ENCODE results near the gene CDKN1B. TPM values are rescaled to one million over a fixed set of nuclear protein-coding genes. Genes with fewer than 3 reads are reported as not detected.
A peak's percentile ranks its signal among the peaks of the same experiment; 100 is the strongest.
"Not testable (repeated sequence)": the region's sequence is repeated elsewhere in the genome, so short reads cannot be mapped to it uniquely, and the experiment has no call there.

Gene CDKN1B
- total RNA-seq, 1 experiment from 2014 or later = 27.4 TPM

DNA sequence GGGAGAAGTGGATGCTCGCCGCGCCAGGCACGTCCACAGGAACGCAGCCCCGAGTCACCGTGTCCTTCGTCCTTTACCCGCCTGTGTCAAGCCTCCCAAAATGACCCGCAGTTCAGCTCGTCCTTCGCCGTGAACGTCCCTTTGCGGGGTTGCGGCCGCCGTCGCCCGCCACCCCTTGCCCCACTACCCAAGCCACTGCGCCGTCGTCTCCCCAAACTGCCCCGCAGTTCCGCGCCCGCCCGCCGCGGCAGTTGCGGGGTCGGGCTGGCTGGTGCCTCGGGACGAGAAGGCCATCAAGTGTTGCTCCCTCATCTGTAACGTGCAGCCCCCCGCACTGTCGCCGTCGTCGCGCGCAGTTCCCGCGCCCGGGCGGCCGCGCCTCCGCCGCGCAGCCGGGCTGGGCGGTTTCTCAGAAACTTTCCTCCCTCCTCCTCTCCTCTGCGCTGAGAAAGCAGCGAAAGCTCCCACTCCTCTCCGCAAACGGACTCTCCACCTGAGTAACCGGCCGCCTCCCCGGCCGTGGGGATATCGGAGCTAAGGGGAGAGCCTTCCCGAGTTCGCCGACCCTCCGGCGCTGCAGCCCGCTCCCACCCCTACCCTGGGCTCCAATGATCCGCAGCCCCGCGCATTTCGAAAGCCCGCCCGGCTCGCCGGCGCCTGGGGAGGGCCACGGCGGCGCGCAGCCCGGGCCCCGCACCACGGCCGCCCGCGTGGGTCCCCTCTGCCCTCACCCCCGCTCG is 6.7 kb downstream of the CDKN1B start:
- peak; percentile 23 for DNase-seq (ENCODE audit: low read depth)

DNA sequence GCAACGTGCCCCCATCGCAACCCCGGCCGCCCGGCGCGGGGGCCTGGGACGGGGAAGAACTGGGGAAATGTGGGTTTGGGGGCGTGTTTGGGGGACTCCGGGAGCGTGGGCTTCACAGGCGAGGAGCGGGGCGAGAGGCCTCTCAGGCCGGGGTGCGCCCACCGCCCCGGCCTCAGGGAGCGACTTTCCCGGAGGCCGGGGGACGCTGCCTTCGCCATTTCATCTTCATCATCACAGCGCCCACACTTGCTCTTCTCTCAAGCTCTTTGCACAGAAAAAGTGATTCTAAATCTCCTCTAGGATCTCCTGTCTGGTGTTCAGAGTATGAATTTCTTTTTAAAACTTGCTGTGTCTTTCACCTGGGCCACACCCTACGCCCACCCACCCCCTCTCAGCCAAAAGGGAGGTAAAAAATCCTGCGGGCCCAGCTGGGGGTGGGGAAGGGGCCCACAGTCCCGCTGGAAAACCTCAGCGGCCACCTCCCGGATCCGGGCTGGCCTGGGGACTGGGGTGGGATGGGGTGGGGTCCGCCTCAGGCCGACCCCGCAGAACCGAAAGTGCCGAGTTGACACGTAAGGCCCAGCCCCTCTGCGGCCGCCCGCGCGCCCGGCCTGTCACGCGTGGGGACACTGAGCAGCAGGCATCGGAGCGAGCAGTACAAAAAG is 7.4 kb downstream of the CDKN1B start:
- no peak for DNase-seq (ENCODE audit: low read depth)

DNA sequence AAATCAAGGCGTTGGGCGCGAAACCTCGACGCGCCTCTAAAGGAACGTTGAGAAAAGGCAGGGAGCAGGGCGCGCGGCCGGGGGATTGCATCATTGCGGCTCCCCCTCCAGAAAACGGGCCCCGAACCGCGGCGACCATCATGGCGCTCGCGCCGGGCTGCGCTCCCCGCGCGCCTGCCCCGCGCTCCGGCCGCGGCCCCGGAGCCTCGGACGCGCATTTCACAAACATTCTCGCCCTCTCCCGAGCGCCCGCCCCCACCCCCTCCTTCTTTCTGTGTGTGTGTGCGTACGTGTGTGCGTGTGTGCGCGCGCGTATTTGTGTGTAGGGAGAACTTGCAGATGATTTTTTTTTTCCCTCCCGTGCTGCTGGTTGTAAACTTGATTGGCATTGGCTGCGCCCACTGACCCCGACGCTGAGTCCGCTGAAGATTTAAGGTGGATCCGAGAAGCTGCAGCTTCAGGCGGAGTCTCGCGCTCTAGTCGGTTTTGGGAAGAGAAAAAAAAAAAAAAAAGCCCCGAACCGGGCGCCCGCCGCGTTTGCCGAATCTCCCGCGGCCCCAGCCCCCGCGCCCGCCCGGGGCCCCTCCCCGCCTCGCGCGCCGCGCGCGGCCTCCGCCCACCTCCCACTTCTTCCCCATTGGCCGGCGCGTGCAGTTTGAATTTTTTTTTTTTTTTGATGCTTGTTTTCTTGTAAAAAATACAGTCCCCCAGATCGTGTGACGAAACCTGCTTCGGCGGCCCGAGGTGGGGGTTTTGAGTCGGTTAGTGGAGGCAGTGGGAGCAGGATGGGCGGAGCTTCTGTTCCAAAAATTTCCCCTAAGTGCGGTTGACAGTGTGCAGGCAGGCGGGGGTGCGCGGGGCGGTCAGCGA is 8.2 kb downstream of the CDKN1B start:
- DNase-seq (ENCODE audit: low read depth) = peak; percentile 99

DNA sequence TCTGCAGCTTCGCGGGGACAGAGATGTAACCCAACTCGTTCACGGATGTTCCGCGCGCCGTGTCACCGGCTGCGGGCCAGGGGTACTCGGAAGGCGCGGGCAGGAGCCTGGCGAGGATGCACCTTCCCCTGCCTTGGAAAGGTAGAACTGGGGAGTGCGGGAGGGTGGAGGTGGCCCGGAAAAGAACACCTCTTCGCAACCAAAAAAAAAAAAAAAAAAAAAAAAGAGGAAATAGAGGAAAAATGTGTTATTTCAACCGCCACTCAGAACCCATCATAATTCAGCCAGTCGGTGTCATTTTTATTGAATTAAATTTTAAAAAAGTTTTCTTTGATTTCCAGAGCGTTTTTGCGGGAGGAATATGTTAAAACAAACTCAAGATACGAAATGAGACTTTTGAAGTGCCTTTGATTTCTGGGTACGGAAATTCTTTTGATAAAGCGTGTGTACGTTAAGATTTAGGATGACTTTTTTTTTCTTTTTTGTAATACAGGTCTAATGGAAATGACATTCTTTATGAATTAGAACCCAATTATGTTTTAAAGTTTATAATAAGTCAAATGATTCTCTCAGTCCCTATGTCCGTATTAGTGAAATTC is 8.9 kb downstream of the CDKN1B start:
- no peak for DNase-seq (ENCODE audit: low read depth)

DNA sequence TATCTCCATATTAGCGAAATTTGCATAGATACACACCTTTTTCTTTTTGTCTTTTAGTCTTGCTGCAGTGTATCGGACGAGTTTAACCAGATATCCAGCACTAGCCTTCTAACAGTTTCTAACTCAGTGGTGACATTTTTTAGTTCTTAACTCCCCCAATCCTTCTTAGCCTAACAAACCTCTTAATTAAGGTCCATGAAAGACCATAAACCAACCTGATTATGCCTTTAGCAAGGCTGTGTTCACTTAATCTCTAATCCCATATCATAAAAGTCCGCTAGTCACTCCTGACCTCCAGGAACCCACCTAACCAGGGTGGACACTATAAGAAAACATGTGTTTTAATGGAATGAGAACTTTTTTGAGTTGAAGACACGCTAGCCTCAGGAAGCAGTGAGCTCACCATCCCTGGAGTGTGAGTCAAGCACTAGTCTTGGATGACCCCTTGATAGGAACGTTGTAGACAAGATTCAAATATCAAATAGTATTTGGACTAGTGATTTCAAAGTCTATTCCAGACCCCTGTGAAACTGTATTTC is 9.5 kb downstream of the CDKN1B start:
- DNase-seq (ENCODE audit: low read depth) = peak; percentile 90

DNA sequence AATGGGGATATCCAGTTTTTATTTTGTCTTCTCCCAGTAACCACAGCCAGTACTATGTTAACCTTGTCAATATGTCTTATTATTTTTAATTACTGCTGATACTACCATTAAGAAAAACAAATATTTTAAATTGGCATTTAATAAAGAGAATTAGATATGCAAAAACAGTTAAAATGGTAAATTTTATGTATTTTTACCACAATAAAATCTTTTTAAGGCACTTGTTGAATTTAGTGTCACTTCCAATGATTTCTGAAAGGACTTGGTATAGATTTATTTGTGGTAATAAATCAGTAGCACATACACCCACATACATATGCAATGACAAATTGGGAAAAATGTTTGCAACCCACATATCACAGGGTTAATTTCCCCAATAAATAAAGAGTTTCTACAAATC is 14.0 kb downstream of the CDKN1B start:
- no peak for DNase-seq (ENCODE audit: low read depth)

DNA sequence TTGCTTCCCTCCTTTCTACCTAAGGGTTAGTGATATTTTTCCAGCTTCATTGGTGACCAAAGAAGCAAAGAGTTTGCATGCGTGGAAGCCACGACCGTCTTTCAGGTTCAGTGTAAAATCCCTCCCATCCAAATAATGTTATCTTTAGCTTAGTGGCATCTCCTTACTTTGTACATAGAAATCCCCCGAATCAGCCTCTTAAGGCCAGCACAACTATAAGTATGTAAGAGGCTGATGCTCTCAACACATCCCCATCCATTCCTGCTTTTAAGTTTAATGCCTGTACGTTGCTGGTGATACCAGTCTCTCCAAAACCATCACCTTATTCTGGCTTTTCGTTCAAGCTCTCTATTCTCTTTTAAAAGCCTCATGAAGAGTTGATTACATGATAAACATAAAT is 14.6 kb downstream of the CDKN1B start:
- no peak for DNase-seq (ENCODE audit: low read depth)

DNA sequence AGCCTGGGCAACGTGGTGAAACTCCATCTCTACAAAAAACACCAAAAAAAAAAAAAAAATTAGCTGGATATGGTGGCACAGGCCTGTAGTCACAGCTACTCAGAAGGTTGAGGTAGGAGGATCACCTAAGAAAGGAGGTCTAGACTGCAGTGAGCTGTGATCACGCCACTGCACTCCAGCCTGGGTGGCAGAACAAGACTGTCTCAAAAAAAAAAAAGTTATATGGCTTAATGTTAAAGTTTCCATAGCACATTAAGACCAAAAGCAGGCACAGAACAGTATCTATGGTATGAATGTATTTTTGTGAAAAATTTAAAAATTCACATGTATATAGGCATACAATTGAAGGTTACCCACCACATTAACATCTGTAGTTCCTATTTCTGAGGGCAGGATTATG is 15.9 kb downstream of the CDKN1B start:
- DNase-seq (ENCODE audit: low read depth) = no peak

DNA sequence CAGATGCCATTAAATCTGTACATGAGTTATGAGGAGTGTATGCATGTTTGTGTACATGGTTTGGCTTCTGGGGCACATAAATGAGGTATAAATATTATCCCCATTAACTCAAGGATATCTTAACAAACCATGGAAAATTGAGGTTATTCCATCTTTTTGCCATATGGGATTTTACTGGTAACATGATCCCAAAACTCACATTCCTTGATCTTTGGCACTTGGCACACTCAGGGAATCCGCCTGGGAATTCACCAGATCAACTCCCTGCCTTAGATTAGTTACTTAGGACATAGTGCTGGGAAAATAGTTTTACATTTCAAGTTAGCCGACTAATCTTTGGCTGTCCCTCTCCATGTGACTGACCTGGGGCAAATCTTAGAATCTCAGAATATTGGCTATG is 16.9 kb downstream of the CDKN1B start:
- DNase-seq (ENCODE audit: low read depth) = peak; percentile 76

DNA sequence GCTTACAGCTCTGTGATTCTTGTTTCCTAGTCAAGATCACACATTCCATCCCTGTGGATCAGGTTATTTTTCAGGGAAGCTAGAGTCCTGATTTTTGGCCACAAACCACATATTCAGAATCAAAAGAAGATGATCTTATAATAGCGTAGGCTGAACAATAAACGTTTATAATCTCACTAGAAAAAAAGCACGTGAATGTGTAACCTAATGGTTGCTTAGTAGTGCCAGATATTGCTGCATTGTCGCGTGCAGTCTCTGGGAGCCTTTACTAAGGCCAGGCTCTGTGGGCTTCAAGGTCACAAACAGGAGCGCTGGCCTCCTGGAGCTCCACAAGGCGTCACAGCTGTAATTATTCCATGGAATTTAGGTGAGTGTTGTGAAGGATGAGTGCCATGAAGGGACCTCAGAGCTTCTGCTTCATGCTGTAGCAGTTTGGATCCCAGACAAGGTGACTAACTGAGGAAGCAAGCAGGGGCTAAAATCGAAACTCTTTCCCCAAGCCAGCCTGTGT is 17.4 kb downstream of the CDKN1B start:
- peak; percentile 55 for DNase-seq (ENCODE audit: low read depth)

DNA sequence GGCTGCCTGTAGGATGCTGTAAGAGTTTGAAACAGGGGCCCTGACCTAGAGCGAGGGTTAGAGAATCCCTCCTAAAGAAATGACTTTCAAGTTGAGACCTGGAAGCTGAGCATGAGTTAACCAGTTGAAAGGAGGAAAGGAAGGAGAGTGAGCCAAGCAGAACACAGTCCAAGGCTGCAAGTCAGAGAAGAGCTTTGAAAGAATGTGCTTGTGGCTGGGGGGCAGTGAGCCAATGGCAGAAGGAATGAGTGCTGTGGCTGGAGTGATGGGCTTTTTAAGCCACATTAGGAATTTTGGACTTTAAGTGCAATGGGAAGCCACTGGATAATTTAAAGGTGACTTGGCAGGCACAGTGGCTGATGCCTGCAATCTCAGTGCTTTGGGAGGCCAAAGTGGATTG is 18.1 kb downstream of the CDKN1B start:
- peak; percentile 58 for DNase-seq (ENCODE audit: low read depth)

DNA sequence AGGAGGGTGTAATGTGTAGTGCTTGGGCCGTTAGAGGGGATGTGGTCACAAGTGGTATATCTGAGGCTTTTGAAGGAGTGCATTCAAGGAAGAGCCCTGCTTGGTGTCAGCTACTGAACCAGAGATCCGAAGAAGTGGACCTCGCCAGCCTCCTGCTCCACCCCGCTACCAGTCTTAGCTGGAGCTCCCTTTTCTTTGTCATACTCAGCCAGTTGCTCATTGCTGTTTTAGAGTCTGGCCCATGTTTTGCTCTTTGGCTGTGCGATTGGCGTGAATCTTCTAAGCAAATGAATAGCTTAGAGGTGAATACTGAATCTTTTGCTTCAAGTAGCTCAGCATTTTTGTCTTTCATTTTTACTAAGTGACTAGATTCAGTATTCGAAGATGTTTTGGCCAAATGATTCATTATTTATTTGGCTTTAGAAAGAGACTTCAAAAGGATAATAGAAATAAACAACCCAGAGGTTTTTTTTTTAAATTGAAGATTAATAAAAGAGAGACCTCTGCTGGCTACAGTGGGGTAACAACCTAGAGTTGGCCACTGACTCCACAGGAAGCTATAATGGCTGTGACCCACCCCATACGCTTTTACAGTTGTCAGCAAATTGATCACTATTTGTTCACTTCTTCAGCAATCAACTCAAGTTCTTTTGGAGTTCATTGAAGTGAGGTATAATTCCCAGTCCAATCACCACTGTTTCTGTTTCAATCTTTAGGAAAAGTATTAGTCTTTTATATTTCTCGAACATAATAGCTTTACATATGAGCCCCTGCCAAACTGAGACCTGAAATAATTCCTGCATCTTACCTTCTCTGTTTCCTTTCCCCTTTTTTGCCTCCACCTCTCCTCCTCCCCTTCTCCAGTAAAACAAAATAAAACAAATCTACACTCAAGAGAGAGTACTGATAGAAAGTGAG is 19.9 kb downstream of the CDKN1B start:
- DNase-seq (ENCODE audit: low read depth) = peak; percentile 80

DNA sequence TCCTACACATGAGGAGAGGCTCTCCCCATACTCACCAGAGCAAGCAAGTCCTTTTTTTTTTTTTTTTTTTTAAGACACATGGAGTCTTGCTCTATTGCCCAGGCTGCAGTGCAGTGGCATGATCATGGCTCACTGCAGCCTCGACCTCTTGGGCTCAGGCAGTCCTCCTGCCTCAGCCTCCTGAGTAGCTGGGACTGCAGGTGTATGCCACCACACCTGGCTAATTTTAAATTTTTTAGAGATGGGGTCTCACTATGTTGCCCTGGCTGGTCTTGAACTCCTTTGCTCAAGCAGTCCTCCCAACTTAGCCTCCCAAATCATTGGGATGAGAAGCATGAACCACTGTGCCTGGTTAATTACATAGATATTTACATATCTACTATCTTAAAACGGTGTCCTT is 21.0 kb downstream of the CDKN1B start:
- DNase-seq (ENCODE audit: low read depth) = not testable (repeated sequence)

DNA sequence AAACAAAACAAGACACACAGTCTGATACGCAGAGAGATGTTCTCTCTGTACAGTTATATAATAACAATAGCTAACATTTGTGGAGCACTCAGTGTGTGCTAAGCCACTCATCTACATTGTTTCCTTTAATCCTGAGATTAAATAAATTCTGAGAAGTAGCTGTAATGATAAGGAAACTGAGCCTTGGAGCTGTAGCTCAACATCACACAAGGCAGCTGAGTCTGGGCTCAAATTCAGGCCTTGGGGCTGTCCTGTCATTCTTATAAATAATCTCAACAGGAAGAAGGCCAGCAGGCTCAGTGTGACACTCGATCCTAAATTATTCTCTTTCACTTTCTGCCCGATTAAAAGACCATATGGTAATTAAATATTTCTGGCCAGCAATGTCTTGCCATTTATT is 24.5 kb downstream of the CDKN1B start:
- no peak for DNase-seq (ENCODE audit: low read depth)

DNA sequence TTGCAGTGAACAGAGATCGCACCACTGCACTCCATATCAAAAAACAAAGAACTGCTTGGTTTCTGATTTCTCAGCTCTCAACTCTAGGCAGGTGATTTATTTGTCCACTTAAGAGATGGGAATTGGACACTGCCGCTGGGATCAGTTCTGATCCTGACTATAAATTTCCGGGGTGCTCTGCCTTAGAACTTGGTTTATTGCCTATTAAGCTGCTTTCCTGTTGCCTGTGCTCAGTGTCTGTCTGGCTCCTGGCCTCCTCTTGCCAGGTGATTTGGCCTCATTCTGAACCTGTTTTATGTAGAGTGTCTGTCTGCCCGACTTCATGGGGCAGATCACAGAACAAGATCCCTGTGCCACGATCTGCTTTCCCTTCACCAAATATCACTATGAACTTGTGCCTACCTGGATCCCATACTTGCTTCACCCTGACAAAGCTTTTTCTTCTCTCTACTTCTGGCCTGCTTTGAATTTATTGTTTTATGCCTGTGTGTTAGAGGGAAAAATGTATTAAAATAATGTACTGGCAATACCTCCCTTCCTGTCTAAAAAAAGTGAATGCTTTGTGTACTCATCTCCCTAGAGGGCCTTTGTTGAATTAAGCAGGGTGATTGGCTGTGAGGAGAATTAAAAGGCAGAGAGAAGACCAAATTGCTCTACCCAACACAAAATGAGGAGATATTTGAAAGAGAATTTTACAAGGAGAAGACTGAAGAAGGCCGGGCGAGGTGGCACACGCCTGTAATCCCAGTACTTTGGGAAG is 27.6 kb downstream of the CDKN1B start:
- no peak for DNase-seq (ENCODE audit: low read depth)

DNA sequence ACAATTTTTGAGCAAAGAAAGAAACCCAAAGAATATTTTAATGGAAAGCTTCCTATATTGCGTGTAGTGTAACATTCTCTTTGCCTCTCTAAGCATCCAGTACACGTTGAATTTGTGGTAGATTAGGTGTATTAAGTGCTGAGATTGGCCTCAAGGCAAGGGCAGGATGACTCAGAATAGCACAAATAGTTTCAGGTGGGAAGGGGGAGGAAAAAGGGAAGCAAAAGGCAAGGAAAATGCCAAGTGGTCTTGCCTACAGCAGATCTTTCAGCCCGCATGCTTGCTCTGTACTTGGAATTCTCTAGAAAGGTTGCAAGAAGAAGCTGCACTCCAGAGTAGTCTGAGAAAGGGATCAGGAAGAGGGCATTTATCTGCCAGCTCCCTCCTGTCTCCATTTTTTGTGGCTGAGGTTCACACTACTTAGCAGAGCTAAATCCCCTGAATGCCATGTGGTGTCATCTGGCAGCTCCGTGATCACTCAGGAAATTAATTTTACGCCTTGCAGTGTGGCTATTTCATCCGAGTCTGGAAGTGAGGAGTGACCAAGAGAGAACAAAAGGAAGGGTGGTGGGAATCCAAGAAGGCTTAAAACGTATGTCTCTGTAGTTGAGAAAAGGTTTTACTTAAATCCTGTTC is 28.5 kb downstream of the CDKN1B start:
- no peak for DNase-seq (ENCODE audit: low read depth)

DNA sequence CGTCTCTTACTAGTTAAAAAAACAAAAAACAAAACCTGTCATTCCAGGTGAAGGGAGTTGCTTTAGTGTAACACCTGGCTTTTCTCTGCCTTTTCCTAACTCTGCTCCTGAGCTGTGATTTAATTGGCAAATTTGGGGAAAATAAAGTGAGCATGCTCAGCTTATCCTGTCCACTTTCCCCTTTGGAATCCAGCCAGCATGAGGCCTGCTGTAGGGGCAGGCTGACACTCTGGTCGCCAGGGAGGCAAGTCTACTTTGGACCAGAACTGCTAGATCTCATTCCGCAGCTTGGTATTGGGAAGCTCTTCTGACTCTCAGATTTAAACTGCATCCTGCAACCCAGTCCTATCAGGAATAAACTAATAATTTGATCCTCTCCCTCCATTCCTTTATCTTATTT is 30.1 kb downstream of the CDKN1B start:
- DNase-seq (ENCODE audit: low read depth) = no peak

DNA sequence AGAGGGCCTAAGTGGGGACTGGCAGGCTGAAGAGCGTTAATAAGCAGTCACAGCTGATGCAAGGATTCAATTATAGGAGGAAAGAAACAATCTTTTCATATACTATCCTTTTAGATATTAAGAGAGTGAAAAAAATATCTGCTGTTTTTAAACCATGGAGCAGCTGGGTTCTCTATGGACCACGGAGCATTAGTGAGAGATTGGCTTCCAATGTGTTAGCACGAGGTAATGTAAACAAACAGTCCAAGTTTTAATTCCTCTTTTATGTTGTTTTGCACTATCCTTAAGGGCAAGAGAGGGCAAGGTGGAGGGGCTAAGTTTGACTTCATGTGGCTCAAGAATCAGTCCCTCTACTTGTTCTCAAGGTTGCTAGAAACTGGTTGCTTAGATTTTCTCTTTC is 30.9 kb downstream of the CDKN1B start:
- DNase-seq (ENCODE audit: low read depth) = no peak

DNA sequence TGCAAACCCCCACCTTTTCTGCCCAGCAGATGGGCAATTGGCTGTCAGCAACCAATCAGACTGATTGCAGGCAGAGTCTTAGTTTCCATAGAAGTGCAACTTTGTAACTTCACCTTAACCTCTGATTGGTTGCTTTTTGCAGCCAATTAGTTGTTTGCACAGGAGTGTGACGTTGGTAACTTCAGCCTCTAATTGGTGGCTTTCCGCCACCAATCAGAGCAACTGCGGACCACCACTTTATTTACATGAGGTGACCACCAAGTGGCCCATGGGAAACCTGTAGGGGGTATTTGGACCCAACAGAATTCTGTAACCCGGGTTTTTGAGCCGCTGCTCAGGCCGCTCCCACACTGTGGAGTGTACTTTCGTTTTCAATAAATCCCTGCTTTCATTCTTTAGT is 32.3 kb downstream of the CDKN1B start:
- no peak for DNase-seq (ENCODE audit: low read depth)
